ENCODE results near the gene NKIRAS2. TPM values are rescaled to one million over a fixed set of nuclear protein-coding genes. Genes with fewer than 3 reads are reported as not detected.

Gene NKIRAS2
- total and polyA plus RNA-seq, 2 of the 4 experiments (the other 2 are of a cell fraction): 25.6 to 51.8 TPM

DNA sequence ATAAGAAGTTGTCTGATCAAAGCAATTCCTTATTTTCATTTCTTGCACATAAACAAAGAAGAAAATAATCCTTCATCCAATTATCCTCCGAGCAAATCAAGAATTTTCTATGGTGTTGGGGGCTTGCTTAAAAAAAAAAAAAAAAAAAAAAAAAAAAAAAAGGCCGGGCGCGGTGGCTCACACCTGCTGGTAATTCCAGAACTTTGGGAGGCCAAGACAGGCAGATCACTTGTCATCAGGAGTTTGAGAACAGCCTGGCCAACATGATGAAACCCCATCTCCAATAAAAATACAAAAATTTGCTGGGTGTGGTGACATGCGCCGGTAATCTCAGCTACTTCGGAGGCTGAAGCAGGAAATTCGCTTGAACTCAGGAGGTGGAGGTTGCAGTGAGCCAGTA is 34.0 kb upstream of the NKIRAS2 start:
- DNase-seq (no peak), ATAC-seq (ENCODE audit: low read depth) (no peak)
- Histone ChIP-seq H3K4me1 (ENCODE audit: control insufficient read depth, insufficient read depth, low read length) (no peaks in the 10 kb centered on the region), H4K5ac (ENCODE audit: low read depth, low read length) (no peak overlapping the region), H3K36me3 (ENCODE audit: control insufficient read depth, insufficient read depth, low read length) (peaks cover 63% of the 10 kb centered on the region), H4K91ac (ENCODE audit: insufficient read depth, low read depth, low read length) (no peak overlapping the region), H2BK15ac (ENCODE audit: low read depth, low read length) (no peak overlapping the region), H3K9ac (ENCODE audit: low read depth, low read length) (no peak overlapping the region), H2AK9ac (replicated peaks; ENCODE audit: low read depth, low read length, poor library complexity) (no peak overlapping the region), H3K18ac (ENCODE audit: low read depth, low read length) (no peak overlapping the region), H4K8ac (ENCODE audit: low read depth in 2 of 2, low read length in 2 of 2) (no peak overlapping the region), H4K20me1 (ENCODE audit: insufficient read depth, low read length) (no peaks in the 10 kb centered on the region), H3K9me1 (ENCODE audit: insufficient read depth, low read length) (no peaks in the 10 kb centered on the region), H3K23ac (ENCODE audit: low read depth, low read length) (no peak overlapping the region), H3K79me1 (ENCODE audit: low read depth in 1 of 2, low read length in 2 of 2) (peaks cover 22 to 42% of the 10 kb centered on the region in 2 experiments), H3K4me2 (ENCODE audit: low read depth, low read length) (no peak overlapping the region), H3K56ac (ENCODE audit: extremely low read depth, insufficient read depth, low read length) (no peak overlapping the region), H3K27me3 (ENCODE audit: control insufficient read depth, insufficient read depth, low read length) (no peaks in the 10 kb centered on the region), H3K9me3 (ENCODE audit: control insufficient read depth, insufficient read depth, low read length) (no peaks in the 10 kb centered on the region), H2AFZ (replicated peaks; ENCODE audit: low read length, poor library complexity) (no peak overlapping the region), H2AK5ac (ENCODE audit: low read depth, low read length) (no peak overlapping the region), H2BK5ac (ENCODE audit: low read depth, low read length, poor library complexity, severe bottlenecking) (no peak overlapping the region), H3K27ac (ENCODE audit: insufficient read depth, low read length) (no peak overlapping the region), H3K14ac (replicated peaks; ENCODE audit: low read depth, low read length) (no peak overlapping the region), H3K4ac (ENCODE audit: low read depth, low read length) (no peak overlapping the region), H2BK120ac (ENCODE audit: low read depth, low read length) (no peak overlapping the region), H2BK20ac (ENCODE audit: low read depth, low read length) (no peak overlapping the region), H3K4me3 (ENCODE audit: insufficient read depth, low read depth, low read length) (no peak overlapping the region)
- WGBS, 2 experiments (ENCODE audit: extremely low coverage in 2 of 2, insufficient read length in 1 of 2): 100% methylated on average over 3 of the region's 8 CpGs; no CpG with 5 or more reads in 1 of the 2 experiments
- dilution Hi-C loops (cut with HindIII; ENCODE audit: low sequenced_read_pairs, unreplicated experiment): no loop called here
- intact Hi-C loops (cut with micrococcal nuclease): no loop called here
- ChIA-PET POLR2A (ENCODE audit: unreplicated experiment) (no interaction called here), CTCF (no interaction called here)
- TF ChIP-seq FOS (IDR thresholded peaks at IDR 0.05; ENCODE audit: low read depth, low read length) (no peak), NFE2L2 (IDR thresholded peaks at IDR 0.05; ENCODE audit: low read depth, low read length) (no peak), MAZ (IDR thresholded peaks at IDR 0.05; ENCODE audit: borderline replicate concordance, low read depth, low read length) (no peak), RAD21 (IDR thresholded peaks at IDR 0.05; ENCODE audit: low read length) (no peak), POLR2A (IDR thresholded peaks at IDR 0.05; ENCODE audit: low read depth, low read length) (no peak), BHLHE40 (IDR thresholded peaks at IDR 0.05; ENCODE audit: low read depth, low read length) (no peak), MXI1 (IDR thresholded peaks at IDR 0.05; ENCODE audit: borderline replicate concordance, low read depth, low read length) (no peak), CEBPB (IDR thresholded peaks at IDR 0.05; ENCODE audit: low read depth, low read length) (no peak), MAFK (IDR thresholded peaks at IDR 0.05; ENCODE audit: low read depth, low read length) (no peak), CHD1 (IDR thresholded peaks at IDR 0.05; ENCODE audit: low read depth, low read length) (no peak), ELK1 (IDR thresholded peaks at IDR 0.05; ENCODE audit: borderline replicate concordance, low read depth, low read length) (no peak)
- TF ChIP-seq, protein P1, sequence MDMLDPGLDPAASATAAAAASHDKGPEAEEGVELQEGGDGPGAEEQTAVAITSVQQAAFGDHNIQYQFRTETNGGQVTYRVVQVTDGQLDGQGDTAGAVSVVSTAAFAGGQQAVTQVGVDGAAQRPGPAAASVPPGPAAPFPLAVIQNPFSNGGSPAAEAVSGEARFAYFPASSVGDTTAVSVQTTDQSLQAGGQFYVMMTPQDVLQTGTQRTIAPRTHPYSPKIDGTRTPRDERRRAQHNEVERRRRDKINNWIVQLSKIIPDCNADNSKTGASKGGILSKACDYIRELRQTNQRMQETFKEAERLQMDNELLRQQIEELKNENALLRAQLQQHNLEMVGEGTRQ (IDR thresholded peaks at IDR 0.05; ENCODE audit: low read depth, low read length): no peak
- no TSS peak for BruUV-seq (replicated peaks)
- in situ Hi-C loops (cut with MboI; ENCODE audit: low sequenced_read_pairs): no loop called here
